ENCODE measurements around the gene NUP43.
A peak's percentile ranks its signal among the peaks of the same experiment; 100 is the strongest.
"Not testable (repeated sequence)": the region's sequence is repeated elsewhere in the genome, so short reads cannot be mapped to it uniquely, and the experiment has no call there.

Gene NUP43

GRCh38 chr6:149745252-149745651 is 1.1 kb downstream of the NUP43 start:
- not testable (repeated sequence) for DNase-seq

DNA sequence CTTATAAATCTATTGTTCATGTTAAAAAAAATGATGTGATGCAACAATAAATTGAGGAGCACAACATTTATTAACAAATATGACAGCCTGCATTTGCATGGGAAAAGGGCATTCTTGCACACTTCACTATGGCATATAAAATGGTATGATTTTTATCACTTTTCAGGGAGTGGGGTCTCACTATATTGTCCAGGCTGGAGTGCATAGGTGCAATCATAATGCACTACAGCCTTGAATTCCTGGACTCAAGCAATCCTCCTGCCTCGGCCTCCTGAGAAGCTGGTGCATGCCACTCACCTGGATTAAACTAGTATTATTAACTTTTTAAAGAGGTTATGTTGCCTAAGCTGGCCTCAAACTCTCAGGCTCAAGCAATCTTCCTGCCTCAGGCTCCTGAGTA is 11.4 kb downstream of the NUP43 start:
- DNase-seq = no peak

DNA sequence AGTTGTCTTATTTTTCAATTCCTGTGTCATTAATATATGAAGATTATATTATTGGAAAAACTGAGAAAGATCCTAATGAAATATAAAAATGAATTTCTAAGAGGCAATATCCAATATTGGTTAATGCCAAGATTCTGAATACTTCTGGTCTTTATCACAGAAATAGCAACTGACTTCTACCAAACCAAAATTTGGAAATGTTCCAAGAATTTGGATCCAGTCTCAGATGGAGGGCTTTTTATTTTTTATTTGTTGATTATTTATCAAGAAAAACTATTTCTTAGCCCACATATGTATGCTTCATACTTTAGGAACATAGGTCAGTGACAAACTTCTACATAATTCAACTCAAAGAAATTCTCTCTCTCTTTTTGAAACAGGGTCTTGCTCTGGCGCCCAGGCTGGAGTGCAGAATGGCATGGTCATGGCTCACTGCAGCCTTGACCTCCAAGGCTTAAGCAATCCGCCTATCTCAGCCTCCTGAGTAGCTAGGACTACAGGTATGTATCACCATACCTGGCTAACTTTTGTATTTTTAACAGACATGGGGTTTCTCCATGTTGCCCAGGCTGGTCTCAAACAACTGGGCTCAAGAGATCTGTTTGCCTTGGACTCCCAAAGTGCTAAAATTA is 13.1 kb downstream of the NUP43 start:
- no peak for DNase-seq

GRCh38 chr6:149729824-149730223 is 16.5 kb downstream of the NUP43 start:
- no peak for DNase-seq

- no peak for DNase-seq
Observed at GRCh38 chr6:149728499-149729234, 17.7 kb downstream of the NUP43 start.

- no peak for DNase-seq
Observed at GRCh38 chr6:149727793-149728498, 18.4 kb downstream of the NUP43 start.

DNA sequence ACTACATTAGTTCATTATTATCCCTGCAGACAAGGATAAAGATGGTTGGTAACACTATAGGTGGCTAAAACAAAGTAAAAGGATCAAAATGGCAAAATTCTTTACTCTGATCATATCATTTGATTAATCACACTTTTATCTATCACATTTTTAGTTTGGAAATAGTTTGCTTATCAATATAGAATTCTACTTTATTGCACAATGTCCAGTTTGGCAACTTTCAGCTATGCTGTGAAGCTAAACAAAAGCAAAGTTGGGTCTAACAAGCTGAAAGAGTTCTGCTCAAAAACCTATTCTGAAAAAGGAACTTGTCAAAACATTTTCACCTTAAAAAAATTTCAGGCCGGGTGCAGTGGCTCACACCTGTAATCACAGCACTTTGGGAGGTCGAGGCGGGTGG is 20.5 kb downstream of the NUP43 start:
- no peak for DNase-seq

DNA sequence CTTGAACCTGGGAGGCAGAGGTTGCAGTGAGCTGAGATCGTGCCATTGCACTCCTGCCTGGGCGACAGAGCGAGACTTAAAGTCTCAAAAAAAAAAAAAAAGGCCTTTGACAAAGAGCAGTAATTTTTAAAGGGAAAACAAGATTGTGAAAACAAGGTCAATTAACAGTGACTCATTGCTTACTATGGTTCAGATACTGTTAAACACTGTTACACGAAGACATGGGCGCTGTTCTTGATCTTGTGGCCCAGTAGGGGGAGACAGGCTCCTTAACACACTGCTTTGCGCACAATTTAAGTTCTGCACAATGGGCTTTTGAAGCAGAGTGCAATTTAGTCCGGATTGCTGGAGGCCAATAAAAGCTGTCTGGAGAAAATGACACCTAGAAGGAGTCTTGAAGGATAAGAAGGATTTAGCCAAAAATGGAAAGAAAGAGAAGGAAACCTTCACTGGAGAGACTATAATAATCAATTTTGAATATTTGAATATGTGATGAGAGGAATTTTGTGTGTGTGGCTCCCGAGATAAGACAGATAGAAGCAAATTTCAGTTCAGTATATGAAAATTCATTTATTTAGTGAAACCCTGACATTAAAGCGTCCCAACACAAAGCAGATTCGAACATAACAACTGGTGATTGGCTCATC is 22.4 kb downstream of the NUP43 start:
- peak in 6 of 14 donors; percentile 3 to 11 (median 6) for DNase-seq

GRCh38 chr6:149723262-149723661 is 23.1 kb downstream of the NUP43 start:
- DNase-seq = no peak

DNA sequence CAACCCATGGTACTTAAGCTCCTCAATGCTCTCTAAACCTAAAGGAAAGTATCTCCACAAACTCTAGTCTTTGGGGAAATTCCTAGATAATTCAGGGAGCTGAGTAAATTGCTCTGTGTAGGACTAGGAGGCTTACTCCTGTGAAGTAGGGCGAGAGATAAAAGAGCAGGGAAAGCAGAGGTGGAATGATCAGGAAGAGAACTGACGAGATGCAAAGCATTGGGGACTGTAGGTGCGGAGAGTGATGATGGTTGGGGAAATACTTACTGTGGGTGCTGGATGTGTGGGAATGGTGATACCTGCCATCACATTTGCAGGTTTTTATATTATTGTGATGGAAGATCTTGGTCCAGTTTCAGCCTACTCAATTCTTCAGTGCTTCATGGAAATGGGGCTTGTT is 26.8 kb downstream of the NUP43 start:
- no peak for DNase-seq

DNA sequence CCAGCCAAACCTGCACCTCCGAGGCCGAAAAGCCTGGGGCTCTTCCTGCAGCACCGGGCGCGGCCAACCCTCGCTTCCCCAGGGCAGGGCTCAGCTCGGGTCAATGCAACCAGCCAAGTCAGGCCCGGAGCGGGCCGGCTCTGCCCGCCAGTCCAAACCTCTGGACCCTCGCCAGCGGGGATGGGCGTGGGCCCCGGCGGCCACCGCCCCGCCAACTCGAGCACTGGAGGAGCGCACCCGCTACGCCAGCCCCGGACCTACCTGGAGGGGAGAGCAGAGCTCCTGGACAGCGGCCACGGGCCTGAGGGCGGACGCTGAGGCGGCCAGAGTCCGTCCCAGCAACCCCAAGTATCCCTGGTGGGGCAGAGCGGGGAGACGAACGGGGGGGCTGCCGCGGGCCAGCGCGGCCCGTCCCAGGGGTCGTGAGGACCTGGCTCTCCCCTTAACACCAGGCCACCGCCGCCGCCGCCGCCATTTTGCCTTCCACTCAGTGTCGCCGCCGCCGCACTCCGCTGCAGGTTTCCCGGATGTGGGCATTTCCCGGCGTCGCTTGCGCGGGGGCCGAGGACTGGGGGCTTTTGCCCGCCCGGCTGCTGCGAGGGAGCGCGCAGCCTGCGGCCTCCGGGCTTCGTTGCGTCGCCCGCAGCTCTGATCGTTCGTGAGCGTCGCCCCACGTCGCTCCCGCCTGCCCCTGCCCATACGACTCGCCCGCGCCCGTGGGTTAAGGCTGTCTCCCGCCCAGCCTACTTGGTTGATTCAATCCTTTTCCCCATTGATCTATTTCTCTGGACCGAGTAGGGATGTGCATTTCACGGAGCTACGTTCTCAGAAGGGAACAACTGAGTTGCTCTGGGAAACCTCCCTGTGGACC is 28.5 kb downstream of the NUP43 start, which contains the start of gene LATS1:
Gene LATS1 (minus strand): TSS at position 514 of the 871 bp plus-strand sequence. CDS start 15,975 bp downstream, outside the sequence.
- DNase-seq = peak; percentile 50 to 94 (median 86)

DNA sequence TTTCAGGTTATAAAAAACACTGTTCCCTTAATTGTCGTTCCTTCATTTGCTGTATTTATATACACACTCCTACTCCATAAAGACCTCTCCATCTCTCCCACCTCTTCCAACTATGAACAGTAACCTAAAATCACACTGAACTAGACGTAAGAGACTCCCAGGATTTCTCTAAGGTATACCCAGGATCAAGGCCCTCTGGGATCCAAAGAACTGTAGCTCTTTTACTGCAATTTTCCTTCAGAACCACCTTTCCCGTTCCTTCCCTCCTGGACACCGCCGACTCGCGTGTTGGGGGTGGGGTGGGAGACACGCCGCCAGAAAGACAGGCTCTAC is 29.1 kb downstream of the NUP43 start:
- DNase-seq = no peak

GRCh38 chr6:149716181-149716963 is 30.0 kb downstream of the NUP43 start:
- DNase-seq = no peak

DNA sequence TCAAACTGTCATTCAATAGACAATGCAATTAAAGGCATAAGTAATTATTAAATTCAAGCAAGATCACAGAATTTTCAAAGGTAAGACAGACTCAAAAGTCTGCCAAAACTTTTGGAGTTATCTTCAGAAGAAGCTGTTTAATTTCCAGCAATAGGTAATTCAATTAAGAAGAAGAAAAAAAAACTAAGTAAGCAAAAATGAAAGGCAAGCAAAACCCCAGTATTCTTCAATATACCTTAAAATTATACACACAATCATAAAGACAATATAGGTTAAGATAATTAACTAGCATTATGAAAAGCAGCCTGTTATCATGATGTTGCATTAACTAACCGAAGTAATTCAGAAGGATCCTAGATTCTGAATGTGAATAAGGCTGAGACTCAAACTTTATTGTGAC is 31.9 kb downstream of the NUP43 start:
- no peak for DNase-seq

GRCh38 chr6:149711711-149712110 is 34.6 kb downstream of the NUP43 start:
- no peak for DNase-seq

DNA sequence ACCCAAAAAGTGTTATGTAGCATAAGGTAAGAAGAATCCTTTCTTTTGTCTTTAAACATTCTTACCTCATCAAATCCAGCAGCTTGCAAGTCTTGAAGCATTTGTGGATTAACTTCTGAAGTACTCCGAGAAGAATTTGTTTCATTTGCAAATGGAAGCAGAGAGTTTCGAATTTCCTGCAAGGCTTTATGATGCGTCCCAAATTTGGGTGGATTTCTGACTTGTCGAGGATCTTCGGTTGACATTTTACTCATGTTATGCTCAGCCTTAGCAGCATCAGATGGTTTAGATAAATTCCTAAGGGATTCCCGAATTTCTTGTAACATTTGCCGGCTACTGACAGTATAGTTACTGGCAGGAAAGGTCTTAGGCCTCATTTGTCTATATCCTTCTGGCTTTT is 44.6 kb downstream of the NUP43 start:
- no peak for DNase-seq

DNA sequence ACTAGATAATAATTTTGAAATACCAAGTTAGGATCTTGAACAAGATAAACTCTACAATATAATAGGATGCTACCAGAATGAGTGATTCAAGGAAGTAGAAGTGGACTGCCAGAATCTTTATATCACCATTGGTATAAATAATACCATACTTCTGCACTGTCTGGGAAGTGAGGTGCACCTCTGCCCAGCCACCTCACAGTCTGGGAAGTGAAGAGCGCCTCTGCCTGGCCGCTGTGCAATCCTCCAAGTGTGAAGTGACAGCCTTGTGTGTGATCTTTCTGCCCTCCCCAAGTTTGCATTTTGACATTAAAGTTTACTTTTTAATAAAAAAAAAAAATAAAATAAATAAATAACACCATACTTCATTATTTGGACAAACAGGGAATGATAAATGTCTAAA is 47.2 kb downstream of the NUP43 start:
- no peak for DNase-seq

- no peak for DNase-seq
Observed at GRCh38 chr6:149698175-149698574, 48.2 kb downstream of the NUP43 start.

GRCh38 chr6:149696901-149697300 is 49.4 kb downstream of the NUP43 start:
- no peak for DNase-seq

GRCh38 chr6:149694921-149695320 is 51.4 kb downstream of the NUP43 start:
- peak in 1 of 14 donors; percentile 11 for DNase-seq

DNA sequence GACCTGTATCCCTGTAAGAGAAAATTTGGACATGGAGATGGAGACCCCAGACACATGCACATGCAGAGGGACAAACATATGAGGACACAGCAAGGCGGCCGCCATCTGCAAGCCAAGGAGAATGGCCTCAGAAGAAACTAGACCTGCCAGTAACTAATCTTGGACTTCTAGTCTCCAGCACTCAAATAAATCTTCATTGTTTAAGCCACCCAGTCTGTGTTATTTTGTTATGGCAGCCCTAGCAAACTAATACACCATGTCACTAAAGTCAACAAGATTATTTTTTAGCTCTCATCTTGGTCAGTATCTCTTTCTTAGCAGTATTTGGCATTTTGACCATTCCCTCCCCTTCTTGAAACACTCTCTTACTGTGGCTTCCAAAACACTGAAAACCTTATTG is 55.1 kb downstream of the NUP43 start:
- no peak for DNase-seq
